Ascending aorta (tissue), 2 donors: Measurements from ENCODE around the gene CDK1. TPM values are rescaled to one million over a fixed set of nuclear protein-coding genes. Genes with fewer than 3 reads are reported as not detected.
A peak's percentile ranks its signal among the peaks of the same experiment; 100 is the strongest.
"Not testable (repeated sequence)": the region's sequence is repeated elsewhere in the genome, so short reads cannot be mapped to it uniquely, and the experiment has no call there.

Source experiments
- DNase-seq, 2 donors: peaks; one replicate each; pipeline ENCODE4 v3.0.0-alpha.2; 2019; ENCODE audit warnings: low spot score in 2 of 2
- H3K27ac ChIP-seq, 2 donors: fragments of 200-600 bp; sonication (generic); one replicate each; pipeline ENCODE4 v1.5.1; 2016 to 2017; ENCODE audit warnings: mild to moderate bottlenecking in 1 of 2
- H3K27me3 ChIP-seq: fragments of 200-600 bp; sonication (generic); one replicate; pipeline ENCODE4 v1.5.1; 2017
- H3K36me3 ChIP-seq, 2 donors: fragments of 200-600 bp; sonication (generic); one replicate each; pipeline ENCODE4 v1.5.1; 2016
- H3K4me1 ChIP-seq, 2 donors: fragments of 200-600 bp; sonication (generic); one replicate each; pipeline ENCODE4 v1.5.1; 2016 to 2017; ENCODE audit warnings: mild to moderate bottlenecking in 1 of 2
- H3K4me3 ChIP-seq, 2 donors: fragments of 200-600 bp; sonication (generic); one replicate each; pipeline ENCODE4 v1.5.1; 2016 to 2017; ENCODE audit warnings: mild to moderate bottlenecking in 1 of 2
- H3K9me3 ChIP-seq, 2 donors: fragments of 200-600 bp; sonication (generic); one replicate each; pipeline ENCODE4 v1.5.1; 2016
- intact Hi-C: fragments of 100-400 bp; cut with DNase I; formaldehyde crosslinking; loops from one replicate; pipeline ENCODE4 v1.15.1; 2023
- total RNA-seq: library from RNA; depleted of rRNA; stranded (reverse); fragments of >200 nt; gene quantifications from one replicate; pipeline ENCODE4 v1.1.0, GENCODE V29; 2016
- TF ChIP-seq, protein P1 (sequence below), 3 experiments: fragments of 200-600 bp in 2 of 3; fragments of 450-650 bp in 1 of 3; sonication (generic) in 2 of 3; IDR thresholded peaks; one replicate each; pipeline ENCODE4 v1.5.1; 2016 to 2019; ENCODE audit warnings: antibody characterized with exemption in 3 of 3, mild to moderate bottlenecking in 1 of 3, moderate library complexity in 1 of 3

Gene CDK1
- total RNA-seq, 1 donor from 2014 or later: not detected

DNA sequence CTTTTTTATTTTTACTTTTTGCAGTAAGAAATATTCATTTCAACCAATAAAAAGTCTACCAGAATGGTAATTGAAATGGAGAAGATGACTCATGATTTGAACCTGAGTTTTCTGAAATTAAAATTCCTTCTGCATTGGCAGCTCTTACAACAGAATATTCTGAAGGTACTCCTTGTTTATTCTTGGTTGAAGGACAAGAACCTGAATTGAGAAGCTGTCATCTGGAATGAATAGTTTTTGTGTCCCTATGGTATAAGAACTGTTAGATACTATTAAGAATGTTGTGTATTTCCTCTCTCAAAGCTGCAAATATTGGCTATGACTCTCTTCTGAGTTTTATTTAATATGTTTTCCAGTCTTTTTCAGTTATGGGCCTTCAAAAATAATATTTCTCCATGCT is 56.1 kb downstream of the CDK1 start:
- H3K9me3 ChIP-seq: no peaks in the 10 kb centered on the region
- intact Hi-C loops: no loop called here
- H3K27ac ChIP-seq: peak overlapping the region in 1 of 2 donors; percentile 24
- TF ChIP-seq, protein P1, sequence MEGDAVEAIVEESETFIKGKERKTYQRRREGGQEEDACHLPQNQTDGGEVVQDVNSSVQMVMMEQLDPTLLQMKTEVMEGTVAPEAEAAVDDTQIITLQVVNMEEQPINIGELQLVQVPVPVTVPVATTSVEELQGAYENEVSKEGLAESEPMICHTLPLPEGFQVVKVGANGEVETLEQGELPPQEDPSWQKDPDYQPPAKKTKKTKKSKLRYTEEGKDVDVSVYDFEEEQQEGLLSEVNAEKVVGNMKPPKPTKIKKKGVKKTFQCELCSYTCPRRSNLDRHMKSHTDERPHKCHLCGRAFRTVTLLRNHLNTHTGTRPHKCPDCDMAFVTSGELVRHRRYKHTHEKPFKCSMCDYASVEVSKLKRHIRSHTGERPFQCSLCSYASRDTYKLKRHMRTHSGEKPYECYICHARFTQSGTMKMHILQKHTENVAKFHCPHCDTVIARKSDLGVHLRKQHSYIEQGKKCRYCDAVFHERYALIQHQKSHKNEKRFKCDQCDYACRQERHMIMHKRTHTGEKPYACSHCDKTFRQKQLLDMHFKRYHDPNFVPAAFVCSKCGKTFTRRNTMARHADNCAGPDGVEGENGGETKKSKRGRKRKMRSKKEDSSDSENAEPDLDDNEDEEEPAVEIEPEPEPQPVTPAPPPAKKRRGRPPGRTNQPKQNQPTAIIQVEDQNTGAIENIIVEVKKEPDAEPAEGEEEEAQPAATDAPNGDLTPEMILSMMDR (IDR thresholded peaks at IDR 0.05): no peak
- no peaks in the 10 kb centered on the region for H3K36me3 ChIP-seq
- DNase-seq: no peak
- no peaks in the 10 kb centered on the region for H3K27me3 ChIP-seq
- no peak overlapping the region for H3K4me3 ChIP-seq
- peaks cover 0 to 4% of the 10 kb centered on the region in 2 donors for H3K4me1 ChIP-seq

DNA sequence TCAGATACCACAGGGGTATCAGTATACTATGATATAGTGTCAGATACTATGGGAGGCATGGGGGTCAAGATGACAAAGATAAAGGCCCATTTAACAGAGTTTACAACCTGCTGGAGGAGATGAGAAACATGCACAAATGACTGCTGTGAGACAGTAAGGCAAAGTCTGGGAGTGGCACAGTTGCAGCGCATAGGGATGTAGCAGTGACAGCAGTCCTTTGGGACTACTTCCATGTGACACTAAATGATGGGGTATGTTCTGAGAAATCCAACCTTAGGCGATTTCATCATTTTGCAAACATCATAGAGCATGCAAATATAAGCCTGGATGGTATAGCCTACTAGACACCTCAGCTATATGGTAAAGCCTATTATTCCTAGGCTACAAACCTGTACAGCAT is 56.8 kb downstream of the CDK1 start:
- Histone ChIP-seq H3K27me3 (no peaks in the 10 kb centered on the region), H3K9me3 (no peaks in the 10 kb centered on the region), H3K4me3 (no peak overlapping the region), H3K27ac (peak overlapping the region in 1 of 2 donors; percentile 24), H3K4me1 (peaks cover 0 to 4% of the 10 kb centered on the region in 2 donors), H3K36me3 (no peaks in the 10 kb centered on the region)
- intact Hi-C loops: no loop called here
- TF ChIP-seq, protein P1 (IDR thresholded peaks at IDR 0.05): no peak
- no peak for DNase-seq

DNA sequence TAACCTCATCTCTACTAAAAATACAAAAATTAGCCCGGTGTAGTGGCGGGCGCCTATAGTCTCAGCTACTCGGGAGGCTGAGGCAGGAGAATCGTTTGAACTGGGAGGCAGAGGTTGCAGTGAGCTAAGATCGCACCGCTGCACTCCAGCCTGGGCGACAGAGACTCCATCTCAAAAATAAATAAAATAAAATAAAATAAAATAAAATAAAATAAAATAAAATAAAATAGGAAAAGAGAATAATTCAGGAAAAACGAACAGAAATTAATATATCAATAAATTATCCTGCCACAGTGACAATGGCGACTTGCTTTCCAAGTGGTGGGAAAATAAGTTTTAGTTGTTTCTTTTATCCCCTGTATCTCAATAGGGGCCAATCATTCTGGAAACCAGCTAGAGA is 62.9 kb downstream of the CDK1 start:
- DNase-seq, H3K9me3 ChIP-seq, H3K4me1 ChIP-seq, H3K36me3 ChIP-seq, H3K27me3 ChIP-seq, H3K27ac ChIP-seq, intact Hi-C loops, H3K4me3 ChIP-seq: not testable (repeated sequence)

DNA sequence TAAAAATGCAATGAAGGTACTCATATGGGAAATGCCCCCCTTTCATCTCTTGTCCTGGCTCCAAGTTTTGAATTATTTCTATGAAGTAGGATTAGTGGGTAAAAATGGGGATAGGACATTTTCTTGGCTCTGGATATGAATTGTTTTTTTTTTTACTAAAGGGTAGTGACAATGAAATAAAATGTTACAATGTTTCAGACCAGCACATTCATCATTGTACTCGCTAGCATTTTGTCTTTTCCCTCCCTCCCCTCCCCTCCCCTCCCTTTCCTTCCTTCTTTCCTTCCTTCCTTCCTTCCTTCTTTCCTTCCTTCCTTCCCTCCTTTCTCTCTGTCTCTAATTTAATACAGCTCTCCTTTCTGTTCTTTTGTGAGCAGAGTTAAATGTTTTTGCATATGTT is 64.4 kb downstream of the CDK1 start:
- DNase-seq: no peak
- TF ChIP-seq, protein P1 (IDR thresholded peaks at IDR 0.05): no peak

More for the DNA sequence above, 64.4 kb downstream of the CDK1 start:
- no peaks in the 10 kb centered on the region for H3K27me3 ChIP-seq
- H3K4me3 ChIP-seq: no peak overlapping the region
- H3K36me3 ChIP-seq: no peaks in the 10 kb centered on the region
- H3K9me3 ChIP-seq: no peaks in the 10 kb centered on the region
- H3K4me1 ChIP-seq: no peaks in the 10 kb centered on the region
- intact Hi-C loops: no loop called here
- no peak overlapping the region for H3K27ac ChIP-seq

Other genes starting within 250 kb of the CDK1 start
- gene RHOBTB1, start 165.7 kb downstream of the CDK1 start, total RNA-seq: 13.6 TPM